ENCODE data around the gene UGT2B11. TPM values are rescaled to one million over a fixed set of nuclear protein-coding genes. Genes with fewer than 3 reads are reported as not detected.
"Not testable (repeated sequence)": the region's sequence is repeated elsewhere in the genome, so short reads cannot be mapped to it uniquely, and the experiment has no call there.

UGT2B11 gene
- total and polyA plus RNA-seq, 5 donors: not detected

- WGBS: 86% methylated on average over 1 of the region's 1 CpG
- DNase-seq: no peak
- Histone ChIP-seq H3K27ac (ENCODE audit: low read length) (no peak overlapping the region), H3K9me3 (ENCODE audit: control insufficient read depth, low read length) (no peaks in the 10 kb centered on the region), H3K4me3 (ENCODE audit: low read length) (no peak overlapping the region), H3K4me1 (ENCODE audit: control insufficient read depth, insufficient read depth, low read length) (no peaks in the 10 kb centered on the region), H3K27me3 (ENCODE audit: control insufficient read depth, insufficient read depth) (no peaks in the 10 kb centered on the region)
- no peak for ATAC-seq
- intact Hi-C loops (cut with DNase I): no loop called here
These were observed 3.6 kb downstream of the UGT2B11 start for GRCh38 chr4:69210911-69211310.

GRCh38 chr4:69198506-69198905 lies 16.0 kb downstream of the UGT2B11 start:
- H3K4me3 ChIP-seq (ENCODE audit: low read length); DNase-seq; H3K4me1 ChIP-seq (ENCODE audit: control insufficient read depth, insufficient read depth, low read length); H3K27ac ChIP-seq (ENCODE audit: low read length); intact Hi-C loops (cut with DNase I); ATAC-seq; H3K9me3 ChIP-seq (ENCODE audit: control insufficient read depth, low read length); H3K27me3 ChIP-seq (ENCODE audit: control insufficient read depth, insufficient read depth): not testable (repeated sequence)
- WGBS: 76% methylated on average over 4 of the region's 4 CpGs

GRCh38 chr4:69196209-69196965 lies 18.2 kb downstream of the UGT2B11 start:
- H3K27me3 ChIP-seq (ENCODE audit: control insufficient read depth, insufficient read depth): no peaks in the 10 kb centered on the region
- no peaks in the 10 kb centered on the region for H3K9me3 ChIP-seq (ENCODE audit: control insufficient read depth, low read length)
- intact Hi-C loops (cut with DNase I): no loop called here
- DNase-seq (no peak), ATAC-seq (no peak)
- no peak overlapping the region for H3K27ac ChIP-seq (ENCODE audit: low read length)
- no peaks in the 10 kb centered on the region for H3K4me1 ChIP-seq (ENCODE audit: control insufficient read depth, insufficient read depth, low read length)
- no peak overlapping the region for H3K4me3 ChIP-seq (ENCODE audit: low read length)
- WGBS: 86% methylated on average over 3 of the region's 3 CpGs

GRCh38 chr4:69194166-69194565 lies 20.4 kb downstream of the UGT2B11 start:
- no peaks in the 10 kb centered on the region for H3K4me1 ChIP-seq (ENCODE audit: control insufficient read depth, insufficient read depth, low read length)
- intact Hi-C loops (cut with DNase I): no loop called here
- no peak for DNase-seq
- H3K9me3 ChIP-seq (ENCODE audit: control insufficient read depth, low read length): no peaks in the 10 kb centered on the region
- no peaks in the 10 kb centered on the region for H3K27me3 ChIP-seq (ENCODE audit: control insufficient read depth, insufficient read depth)
- no peak for ATAC-seq
- 91% methylated on average over 3 of the region's 3 CpGs for WGBS
- H3K27ac ChIP-seq (ENCODE audit: low read length): no peak overlapping the region
- no peak overlapping the region for H3K4me3 ChIP-seq (ENCODE audit: low read length)

GRCh38 chr4:69191905-69192304 lies 22.6 kb downstream of the UGT2B11 start:
- H3K4me3 ChIP-seq (ENCODE audit: low read length); ATAC-seq; H3K4me1 ChIP-seq (ENCODE audit: control insufficient read depth, insufficient read depth, low read length); H3K27ac ChIP-seq (ENCODE audit: low read length); DNase-seq; H3K27me3 ChIP-seq (ENCODE audit: control insufficient read depth, insufficient read depth); intact Hi-C loops (cut with DNase I); H3K9me3 ChIP-seq (ENCODE audit: control insufficient read depth, low read length): not testable (repeated sequence)
- 64% methylated on average over 3 of the region's 3 CpGs for WGBS

GRCh38 chr4:69190621-69191020 lies 23.9 kb downstream of the UGT2B11 start:
- H3K4me3 ChIP-seq (ENCODE audit: low read length); H3K27me3 ChIP-seq (ENCODE audit: control insufficient read depth, insufficient read depth); DNase-seq; H3K4me1 ChIP-seq (ENCODE audit: control insufficient read depth, insufficient read depth, low read length); intact Hi-C loops (cut with DNase I); ATAC-seq; H3K9me3 ChIP-seq (ENCODE audit: control insufficient read depth, low read length); H3K27ac ChIP-seq (ENCODE audit: low read length): not testable (repeated sequence)
- 27% methylated on average over 1 of the region's 1 CpG for WGBS

- intact Hi-C loops (cut with DNase I); H3K4me3 ChIP-seq (ENCODE audit: low read length): not testable (repeated sequence)
- WGBS: 75% methylated on average over 6 of the region's 6 CpGs
These were observed 32.9 kb downstream of the UGT2B11 start for GRCh38 chr4:69181519-69182169.

GRCh38 chr4:69179817-69180216 lies 34.7 kb downstream of the UGT2B11 start:
- intact Hi-C loops (cut with DNase I): loop anchor here in 1 of 4 donors (10.0 kb wide), 1 partner anchor 685 kb away; no protein-coding TSS in a partner anchor
- not testable (repeated sequence) for DNase-seq; H3K4me3 ChIP-seq (ENCODE audit: low read length); H3K9me3 ChIP-seq (ENCODE audit: control insufficient read depth, low read length); ATAC-seq; H3K4me1 ChIP-seq (ENCODE audit: control insufficient read depth, insufficient read depth, low read length); H3K27me3 ChIP-seq (ENCODE audit: control insufficient read depth, insufficient read depth); H3K27ac ChIP-seq (ENCODE audit: low read length)
- WGBS: 77% methylated on average over 1 of the region's 1 CpG

More at GRCh38 chr4:69181519-69182169, 32.9 kb downstream of the UGT2B11 start:
- H3K27me3 ChIP-seq (ENCODE audit: control insufficient read depth, insufficient read depth); H3K9me3 ChIP-seq (ENCODE audit: control insufficient read depth, low read length); H3K4me1 ChIP-seq (ENCODE audit: control insufficient read depth, insufficient read depth, low read length); H3K27ac ChIP-seq (ENCODE audit: low read length); DNase-seq; ATAC-seq: not testable (repeated sequence)

- not testable (repeated sequence) for H3K9me3 ChIP-seq (ENCODE audit: control insufficient read depth, low read length); H3K27ac ChIP-seq (ENCODE audit: low read length); H3K4me3 ChIP-seq (ENCODE audit: low read length); ATAC-seq; H3K4me1 ChIP-seq (ENCODE audit: control insufficient read depth, insufficient read depth, low read length); H3K27me3 ChIP-seq (ENCODE audit: control insufficient read depth, insufficient read depth); DNase-seq
- 41% methylated on average over 6 of the region's 6 CpGs for WGBS
- intact Hi-C loops (cut with DNase I): loop anchor here in 1 of 4 donors (10.0 kb wide), 1 partner anchor 684 kb away; no protein-coding TSS in a partner anchor
These were observed 35.8 kb downstream of the UGT2B11 start for GRCh38 chr4:69178751-69179205.

- intact Hi-C loops (cut with DNase I): loop anchor here in 2 of 4 donors (5.0 to 10.0 kb wide), 2 partner anchors 673 to 676 kb away; no protein-coding TSS in a partner anchor
- WGBS: 36% methylated on average over 2 of the region's 2 CpGs
- ATAC-seq: not testable (repeated sequence)
These were observed 44.1 kb downstream of the UGT2B11 start for GRCh38 chr4:69170233-69171134.

More at GRCh38 chr4:69170233-69171134, 44.1 kb downstream of the UGT2B11 start:
- not testable (repeated sequence) for H3K27ac ChIP-seq (ENCODE audit: low read length); H3K4me3 ChIP-seq (ENCODE audit: low read length); H3K27me3 ChIP-seq (ENCODE audit: control insufficient read depth, insufficient read depth); DNase-seq; H3K4me1 ChIP-seq (ENCODE audit: control insufficient read depth, insufficient read depth, low read length); H3K9me3 ChIP-seq (ENCODE audit: control insufficient read depth, low read length)

Measured in right cardiac atrium (tissue), 5 donors.